GM19025 (cell line): Measurements from ENCODE around the gene GOLGA6A.
"Not testable (repeated sequence)": the region's sequence is repeated elsewhere in the genome, so short reads cannot be mapped to it uniquely, and the experiment has no call there.

Source experiments
- ATAC-seq: cut with Tn5 transposase; IDR thresholded peaks from one replicate; pipeline ENCODE4 v1.9.1; 2021; ENCODE audit warnings: mild to moderate bottlenecking, low read depth, moderate library complexity; ENCODE audit not compliant: unreplicated experiment

GOLGA6A gene

GRCh38 chr15:74082450-74082849 is at the start of gene GOLGA6A:
Gene GOLGA6A (minus strand): TSS chr15:74082550. CDS start chr15:74082509, 41 bp downstream.
- not testable (repeated sequence) for ATAC-seq

- no peak for ATAC-seq
Observed at GRCh38 chr15:74131628-74132413, 49.5 kb upstream of the GOLGA6A start.

- ATAC-seq: no peak
Observed at GRCh38 chr15:74130849-74131627, 48.7 kb upstream of the GOLGA6A start.

- no peak for ATAC-seq
Observed at GRCh38 chr15:74130155-74130848, 48.0 kb upstream of the GOLGA6A start, which contains the start of gene ISLR2. Gene ISLR2 (plus strand): TSS chr15:74130586. CDS start chr15:74132755, 2,169 bp downstream.

- no peak for ATAC-seq
Observed at GRCh38 chr15:74129586-74130154, 47.3 kb upstream of the GOLGA6A start.

- no peak for ATAC-seq
Observed at GRCh38 chr15:74128785-74129585, 46.6 kb upstream of the GOLGA6A start.

GRCh38 chr15:74127954-74128784 is 45.8 kb upstream of the GOLGA6A start:
- ATAC-seq: no peak

GRCh38 chr15:74127255-74127953 is 45.1 kb upstream of the GOLGA6A start:
- no peak for ATAC-seq

GRCh38 chr15:74124759-74125158 is 42.4 kb upstream of the GOLGA6A start:
- ATAC-seq: no peak

GRCh38 chr15:74124196-74124595 is 41.8 kb upstream of the GOLGA6A start:
- no peak for ATAC-seq

GRCh38 chr15:74123658-74124057 is 41.3 kb upstream of the GOLGA6A start:
- no peak for ATAC-seq

- no peak for ATAC-seq
Observed at GRCh38 chr15:74123131-74123429, 40.7 kb upstream of the GOLGA6A start.

- ATAC-seq: no peak
Observed at GRCh38 chr15:74122403-74123130, 40.2 kb upstream of the GOLGA6A start.

GRCh38 chr15:74121858-74122257 is 39.5 kb upstream of the GOLGA6A start:
- no peak for ATAC-seq

GRCh38 chr15:74121039-74121438 is 38.7 kb upstream of the GOLGA6A start:
- ATAC-seq: no peak

GRCh38 chr15:74120426-74120825 is 38.1 kb upstream of the GOLGA6A start:
- ATAC-seq: no peak

- ATAC-seq: no peak
Observed at GRCh38 chr15:74109713-74110112, 27.4 kb upstream of the GOLGA6A start.

GRCh38 chr15:74108611-74109010 is 26.3 kb upstream of the GOLGA6A start:
- not testable (repeated sequence) for ATAC-seq
